ENCODE results near the gene CSF3.
A peak's percentile ranks its signal among the peaks of the same experiment; 100 is the strongest.

CSF3 gene

GRCh38 chr17:40065769-40066510 lies 50.7 kb downstream of the CSF3 start:
- H3K9me3 ChIP-seq = no peaks in the 10 kb centered on the region
- intact Hi-C loops (cut with DNase I; ENCODE audit: low total_unique reads) = no loop called here
- peak overlapping the region; percentile 76 to 86 for H3K4me3 ChIP-seq
- no peak for DNase-seq
- TF ChIP-seq, protein P1, sequence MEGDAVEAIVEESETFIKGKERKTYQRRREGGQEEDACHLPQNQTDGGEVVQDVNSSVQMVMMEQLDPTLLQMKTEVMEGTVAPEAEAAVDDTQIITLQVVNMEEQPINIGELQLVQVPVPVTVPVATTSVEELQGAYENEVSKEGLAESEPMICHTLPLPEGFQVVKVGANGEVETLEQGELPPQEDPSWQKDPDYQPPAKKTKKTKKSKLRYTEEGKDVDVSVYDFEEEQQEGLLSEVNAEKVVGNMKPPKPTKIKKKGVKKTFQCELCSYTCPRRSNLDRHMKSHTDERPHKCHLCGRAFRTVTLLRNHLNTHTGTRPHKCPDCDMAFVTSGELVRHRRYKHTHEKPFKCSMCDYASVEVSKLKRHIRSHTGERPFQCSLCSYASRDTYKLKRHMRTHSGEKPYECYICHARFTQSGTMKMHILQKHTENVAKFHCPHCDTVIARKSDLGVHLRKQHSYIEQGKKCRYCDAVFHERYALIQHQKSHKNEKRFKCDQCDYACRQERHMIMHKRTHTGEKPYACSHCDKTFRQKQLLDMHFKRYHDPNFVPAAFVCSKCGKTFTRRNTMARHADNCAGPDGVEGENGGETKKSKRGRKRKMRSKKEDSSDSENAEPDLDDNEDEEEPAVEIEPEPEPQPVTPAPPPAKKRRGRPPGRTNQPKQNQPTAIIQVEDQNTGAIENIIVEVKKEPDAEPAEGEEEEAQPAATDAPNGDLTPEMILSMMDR (IDR thresholded peaks at IDR 0.05) = no peak
- H3K4me1 ChIP-seq = peaks cover 6 to 76% (median 70%) of the 10 kb centered on the region in 4 donors
- H3K27me3 ChIP-seq = no peaks in the 10 kb centered on the region
- no peaks in the 10 kb centered on the region for H3K36me3 ChIP-seq
- peak overlapping the region; percentile 93 to 94 for H3K27ac ChIP-seq
